HG03432 (cell line): ENCODE data around the gene UFD1.

ENCODE experiments used
- ATAC-seq: cut with Tn5 transposase; IDR thresholded peaks from one replicate; pipeline ENCODE4 v1.9.1; 2021; ENCODE audit warnings: mild to moderate bottlenecking, moderate library complexity; ENCODE audit not compliant: unreplicated experiment

The UFD1 gene

GRCh38 chr22:19516378-19517170 is 37.6 kb upstream of the UFD1 start:
- ATAC-seq: no peak

- no peak for ATAC-seq
Observed at GRCh38 chr22:19515654-19516377, 36.8 kb upstream of the UFD1 start.

- ATAC-seq: no peak
Observed at GRCh38 chr22:19514831-19515565, 36.0 kb upstream of the UFD1 start.

DNA sequence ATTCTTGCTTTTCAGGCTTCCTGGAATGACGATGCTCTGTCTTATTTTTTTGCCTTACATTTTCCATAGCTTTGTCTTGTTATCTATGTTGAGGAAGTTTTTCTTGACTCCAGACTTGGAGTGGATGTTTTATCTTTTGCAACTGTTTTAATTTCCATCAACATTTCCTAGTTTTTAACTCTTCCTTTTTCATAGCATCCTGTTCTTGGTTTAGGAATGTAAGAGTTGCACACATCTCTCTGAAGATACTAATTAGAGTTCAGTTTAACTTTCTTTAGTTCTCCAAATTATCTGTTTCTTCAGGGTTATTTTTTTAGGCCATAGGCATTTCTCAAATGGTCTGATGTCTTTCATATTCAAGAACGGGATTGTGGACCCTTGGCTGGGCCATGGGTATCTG is 34.8 kb upstream of the UFD1 start:
- no peak for ATAC-seq

GRCh38 chr22:19510919-19511341 is 31.9 kb upstream of the UFD1 start:
- no peak for ATAC-seq

DNA sequence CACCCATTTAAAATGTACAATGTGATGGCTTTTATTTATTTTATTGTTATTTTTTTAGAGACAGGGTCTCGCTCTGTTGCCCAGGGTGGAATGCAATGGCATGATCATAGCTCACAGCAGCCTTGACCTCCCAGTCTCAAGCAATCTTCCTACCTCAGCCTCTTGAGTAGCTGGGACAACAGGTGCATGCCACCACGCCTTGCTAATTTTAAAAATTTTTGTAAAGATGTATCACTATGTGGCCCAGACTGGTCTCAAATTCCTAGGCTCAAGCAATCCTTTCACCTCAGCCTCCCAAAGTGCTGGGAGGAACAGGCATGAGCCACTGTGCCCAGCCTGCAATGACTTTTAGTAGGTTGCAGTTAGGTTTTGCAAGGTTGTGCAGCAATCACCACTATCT is 30.9 kb upstream of the UFD1 start:
- ATAC-seq: no peak

DNA sequence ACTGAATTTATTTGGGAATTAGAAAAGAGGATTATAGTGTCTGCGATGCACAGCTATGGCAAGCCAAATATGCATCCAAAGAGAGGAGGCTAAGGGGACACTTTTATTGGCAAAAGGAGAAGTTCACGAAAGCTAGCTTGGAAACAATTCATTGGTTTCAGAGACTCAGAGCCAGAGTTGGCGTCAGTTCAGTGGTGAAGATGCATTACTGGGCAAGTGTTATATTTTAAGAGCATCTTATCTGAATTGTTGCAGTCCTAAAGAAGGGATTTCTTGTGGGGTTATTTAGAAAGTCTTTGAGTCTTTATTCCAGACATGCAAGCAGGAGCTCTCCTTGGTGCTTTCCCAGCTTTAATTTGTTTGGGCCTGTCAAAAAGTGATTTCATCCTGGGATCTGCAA is 30.2 kb upstream of the UFD1 start:
- no peak for ATAC-seq

DNA sequence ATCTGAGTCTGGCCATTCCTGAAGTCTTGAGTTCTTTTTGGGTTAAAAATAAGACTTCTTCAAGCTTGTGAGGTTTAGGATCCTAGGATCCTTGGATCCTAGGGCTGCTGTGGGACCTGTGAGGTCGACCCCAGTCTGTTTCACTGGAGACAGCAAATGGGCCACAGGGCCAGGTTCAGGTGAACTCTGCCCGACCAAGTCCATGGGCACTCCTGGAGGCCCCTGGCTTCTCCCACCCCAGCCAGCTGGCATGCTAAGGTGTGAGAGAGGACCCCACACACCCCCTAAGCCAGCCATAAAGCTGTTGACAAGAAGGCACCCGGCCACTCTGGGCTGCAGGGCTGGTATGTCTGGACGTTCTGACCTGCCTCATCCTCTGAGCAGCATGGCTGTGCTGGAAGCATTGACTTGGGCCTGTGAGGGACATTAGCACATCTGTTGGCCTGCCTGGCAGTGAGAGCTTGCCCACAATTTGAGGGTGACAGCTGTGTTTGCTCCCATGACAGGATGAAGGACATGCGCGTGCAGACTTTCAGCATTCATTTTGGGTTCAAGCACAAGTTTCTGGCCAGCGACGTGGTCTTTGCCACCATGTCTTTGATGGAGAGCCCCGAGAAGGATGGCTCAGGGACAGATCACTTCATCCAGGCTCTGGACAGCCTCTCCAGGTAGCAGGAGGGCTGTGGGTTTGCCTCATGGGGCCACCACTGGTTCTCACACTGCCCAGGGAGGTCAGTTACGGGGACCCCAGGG is 29.2 kb upstream of the UFD1 start:
- ATAC-seq: no peak

DNA sequence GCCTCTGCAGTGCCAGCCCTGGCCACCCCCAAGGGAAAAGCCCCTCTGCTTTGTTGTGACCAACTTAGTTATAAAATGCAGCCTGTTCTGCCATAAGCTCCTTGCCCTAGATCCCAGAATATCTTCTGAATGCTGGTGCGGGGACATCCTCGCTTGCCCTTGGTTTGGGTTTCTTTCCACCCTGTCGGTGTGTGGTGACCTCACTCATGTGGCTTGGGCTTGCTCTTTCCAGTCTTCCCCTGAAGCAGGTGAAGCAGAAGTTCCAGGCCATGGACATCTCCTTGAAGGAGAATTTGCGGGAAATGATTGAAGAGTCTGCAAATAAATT is 28.5 kb upstream of the UFD1 start:
- ATAC-seq: no peak

- no peak for ATAC-seq
Observed at GRCh38 chr22:19506212-19506611, 27.2 kb upstream of the UFD1 start.

DNA sequence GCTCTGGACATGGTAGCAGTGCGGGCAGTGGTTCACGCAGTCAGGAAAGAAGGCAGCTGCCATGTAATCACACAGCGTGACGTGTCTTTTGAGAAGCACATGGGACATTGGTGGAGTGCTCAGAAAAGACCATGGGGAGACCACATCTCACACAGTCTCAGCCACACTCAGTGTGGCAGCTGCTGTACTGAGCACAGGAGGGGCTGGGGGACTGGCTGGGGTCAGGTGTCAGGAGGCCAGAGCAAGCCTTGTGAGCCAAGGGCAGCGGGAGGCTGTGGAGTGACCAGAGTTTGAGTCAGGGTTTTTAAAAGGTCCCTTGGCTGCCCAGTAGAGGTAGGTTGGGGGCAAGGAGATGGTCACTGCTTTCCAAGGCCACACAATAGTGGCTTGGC is 26.7 kb upstream of the UFD1 start:
- no peak for ATAC-seq

DNA sequence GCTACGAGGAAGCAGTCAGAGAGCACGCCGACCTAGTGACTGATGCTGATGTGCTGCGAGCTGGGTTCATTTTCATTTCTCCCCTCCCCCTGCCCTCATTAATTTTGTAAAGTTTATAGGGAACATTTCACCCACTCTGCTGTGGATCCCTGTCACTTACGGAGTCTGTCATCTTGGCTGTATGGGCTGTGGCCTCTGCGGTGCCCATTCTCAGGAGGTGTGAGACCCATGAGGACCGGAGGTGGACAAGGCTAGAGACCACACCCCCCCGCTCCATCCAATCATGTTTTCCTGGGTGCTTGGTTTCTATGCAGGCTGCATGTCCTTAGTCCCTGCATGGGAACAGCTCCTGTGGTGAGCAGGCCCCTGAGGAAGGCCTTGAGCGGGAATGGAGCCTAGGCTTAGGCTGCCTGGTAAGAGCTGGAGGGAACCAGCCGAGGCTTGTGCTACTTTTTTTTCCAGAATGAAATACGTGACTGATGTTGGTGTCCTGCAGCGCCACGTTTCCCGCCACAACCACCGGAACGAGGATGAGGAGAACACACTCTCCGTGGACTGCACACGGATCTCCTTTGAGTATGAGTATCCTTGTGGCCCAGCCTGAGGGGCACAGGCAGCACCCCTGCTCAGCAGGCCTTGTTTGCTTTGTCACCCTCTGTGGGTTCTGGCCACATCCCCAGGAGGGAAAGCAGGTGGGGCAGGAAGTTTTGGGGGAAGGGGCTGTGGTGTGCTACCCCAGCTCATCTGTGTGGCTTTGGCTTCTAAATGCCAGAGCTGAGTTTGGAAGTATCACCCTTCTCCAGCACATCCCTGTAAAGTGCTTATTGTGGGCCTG is 26.1 kb upstream of the UFD1 start:
- no peak for ATAC-seq

DNA sequence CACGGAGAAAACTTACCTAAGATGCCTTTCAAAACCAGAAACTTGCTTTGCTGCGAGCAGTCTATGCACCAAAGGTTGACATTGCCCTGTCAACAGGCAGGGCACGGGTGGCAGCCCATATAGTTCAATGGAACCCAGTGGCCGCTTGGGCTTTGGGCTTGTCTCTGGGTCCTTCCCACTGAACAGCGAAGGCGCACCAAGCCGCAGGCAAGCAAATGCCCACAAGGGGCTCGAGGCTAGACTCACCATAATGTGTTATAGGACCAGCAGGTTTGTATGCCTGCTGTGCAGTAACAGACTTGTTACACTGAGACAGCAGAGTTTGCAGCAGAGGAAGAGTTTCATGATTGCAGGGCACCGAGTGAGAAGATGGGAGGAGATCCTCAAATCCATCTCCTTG is 24.9 kb upstream of the UFD1 start:
- ATAC-seq: no peak

GRCh38 chr22:19503367-19503766 is 24.4 kb upstream of the UFD1 start:
- no peak for ATAC-seq

GRCh38 chr22:19501897-19502447 is 23.0 kb upstream of the UFD1 start:
- no peak for ATAC-seq

- ATAC-seq: no peak
Observed at GRCh38 chr22:19499880-19500242, 20.9 kb upstream of the UFD1 start.

GRCh38 chr22:19499236-19499879 is 20.4 kb upstream of the UFD1 start:
- no peak for ATAC-seq

GRCh38 chr22:19498866-19499190 is 19.8 kb upstream of the UFD1 start:
- ATAC-seq: no peak

- no peak for ATAC-seq
Observed at GRCh38 chr22:19498154-19498865, 19.3 kb upstream of the UFD1 start.
